A673 (cell line): Measurements from ENCODE around the gene AOX1. TPM values are rescaled to one million over a fixed set of nuclear protein-coding genes. Genes with fewer than 3 reads are reported as not detected.

Experiments
- BruUV-seq: library from RNA; stranded (reverse); fragments of 400-500 nt; replicated peaks from 2 replicates; lab custom pipeline; 2021; lab: Mats Ljungman, UMichigan
- CTCF ChIA-PET: fragments of 300-600 bp; sonication (Branson Sonifier 250); formaldehyde crosslinking; loops from one replicate; lab custom pipeline; 2022; ENCODE audit warnings: antibody characterized with exemption; lab: Charles Lee
- POLR2A ChIA-PET: fragments of 300-600 bp; sonication (Branson Sonifier 250); formaldehyde crosslinking; loops from one replicate; lab custom pipeline; 2022; ENCODE audit warnings: antibody characterized with exemption; ENCODE audit not compliant: low non-redundant PET; lab: Charles Lee
- DNase-seq: peaks from one replicate; pipeline ENCODE4 v3.0.0-alpha.2; 2015; ENCODE audit warnings: low spot score
- H3K27ac ChIP-seq: fragments of 200-600 bp; sonication (generic); 2 replicates; pipeline ENCODE4 v1.5.1; 2016; ENCODE audit warnings: mixed run types, low read depth, mild to moderate bottlenecking, mixed read lengths, antibody characterized with exemption, low read length; ENCODE audit not compliant: poor library complexity, severe bottlenecking
- H3K27me3 ChIP-seq: fragments of 200-600 bp; sonication (generic); replicated peaks from 2 replicates; pipeline ENCODE4 v1.6.1; 2017; ENCODE audit warnings: mixed run types, low read depth, mild to moderate bottlenecking, mixed read lengths, antibody characterized with exemption, low read length; ENCODE audit not compliant: insufficient read depth, poor library complexity
- H3K36me3 ChIP-seq: fragments of 200-600 bp; sonication (generic); 2 replicates; pipeline ENCODE4 v1.6.1; 2016; ENCODE audit warnings: mixed run types, mild to moderate bottlenecking, mixed read lengths, antibody characterized with exemption, low read length; ENCODE audit not compliant: insufficient read depth, poor library complexity, severe bottlenecking
- H3K4me1 ChIP-seq: fragments of 200-600 bp; sonication (generic); 2 replicates; pipeline ENCODE4 v1.6.1; 2017; ENCODE audit warnings: mixed run types, mild to moderate bottlenecking, mixed read lengths, antibody characterized with exemption, low read length; ENCODE audit not compliant: insufficient read depth, poor library complexity, severe bottlenecking
- H3K4me3 ChIP-seq: fragments of 200-600 bp; sonication (generic); 2 replicates; pipeline ENCODE4 v1.5.1; 2016; ENCODE audit warnings: low read depth, mixed run types, mild to moderate bottlenecking, mixed read lengths, low read length; ENCODE audit not compliant: poor library complexity, severe bottlenecking
- H3K9me3 ChIP-seq: fragments of 200-600 bp; sonication (generic); 2 replicates; pipeline ENCODE4 v1.6.1; 2016; ENCODE audit warnings: mixed run types, low read depth, mild to moderate bottlenecking, mixed read lengths, antibody characterized with exemption, low read length; ENCODE audit not compliant: poor library complexity, severe bottlenecking
- EZH2 ChIP-seq: fragments of 200-600 bp; sonication (generic); IDR thresholded peaks from 2 replicates; pipeline ENCODE4 v1.6.1; 2017; ENCODE audit warnings: borderline replicate concordance, low read depth, mild to moderate bottlenecking, mixed read lengths, antibody characterized with exemption, low read length; ENCODE audit not compliant: poor library complexity, severe bottlenecking
- intact Hi-C: fragments of 100-400 bp; cut with micrococcal nuclease; formaldehyde crosslinking; loops from one replicate; pipeline ENCODE4 v1.10.0; 2022; ENCODE audit not compliant: unreplicated experiment
- total RNA-seq: library from RNA; stranded (reverse); gene quantifications from 2 replicates; pipeline ENCODE4 v1.2.3, GENCODE V29; 2021
- TF ChIP-seq, protein P1 (sequence below): fragments of 300-800, 200-600 bp; sonication (generic); conservative IDR thresholded peaks from 2 replicates; pipeline ENCODE4 v1.5.1; 2017; ENCODE audit warnings: low read depth, mild to moderate bottlenecking, antibody characterized with exemption, low read length, moderate library complexity, mixed read lengths

AOX1 gene
- total RNA-seq, 1 experiment from 2014 or later: 3.1 TPM

DNA sequence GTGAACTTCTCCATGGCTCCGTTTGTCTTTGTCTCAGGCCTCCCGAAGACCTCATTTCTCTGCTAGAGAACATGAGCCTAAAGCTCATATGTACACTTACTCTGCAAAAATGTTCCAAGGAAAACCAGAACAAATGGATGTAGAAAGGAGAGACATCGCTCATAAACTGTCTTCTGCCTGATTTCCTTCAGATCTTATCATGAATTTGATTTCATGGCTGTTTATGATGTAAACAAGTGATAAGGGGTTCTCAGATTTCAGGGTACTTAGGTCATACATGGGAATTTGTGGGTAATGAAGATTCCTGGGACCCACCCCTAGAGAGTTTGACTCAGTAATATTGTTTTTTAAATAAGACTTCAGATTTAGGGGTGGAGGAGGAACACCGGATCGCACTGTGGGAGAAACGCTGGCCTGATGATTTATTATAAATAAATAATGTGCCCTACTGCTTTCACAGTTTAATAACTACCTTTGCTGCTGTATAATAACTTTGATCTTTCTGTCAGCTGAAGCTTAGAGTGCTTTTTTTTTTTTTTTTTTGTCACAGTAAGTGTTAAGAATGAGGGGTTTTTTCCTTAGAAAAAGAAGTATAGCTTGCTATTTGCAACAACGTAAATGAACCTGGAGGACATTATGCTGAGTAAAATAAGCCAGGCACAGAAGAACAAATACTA lies 14.9 kb downstream of the AOX1 start:
- Histone ChIP-seq H3K4me1 (no peaks in the 10 kb centered on the region), H3K36me3 (no peaks in the 10 kb centered on the region), H3K27me3 (no peaks in the 10 kb centered on the region), H3K27ac (no peak overlapping the region), H3K4me3 (no peak overlapping the region), H3K9me3 (no peaks in the 10 kb centered on the region)
- intact Hi-C loops: no loop called here
- TF ChIP-seq, protein P1, sequence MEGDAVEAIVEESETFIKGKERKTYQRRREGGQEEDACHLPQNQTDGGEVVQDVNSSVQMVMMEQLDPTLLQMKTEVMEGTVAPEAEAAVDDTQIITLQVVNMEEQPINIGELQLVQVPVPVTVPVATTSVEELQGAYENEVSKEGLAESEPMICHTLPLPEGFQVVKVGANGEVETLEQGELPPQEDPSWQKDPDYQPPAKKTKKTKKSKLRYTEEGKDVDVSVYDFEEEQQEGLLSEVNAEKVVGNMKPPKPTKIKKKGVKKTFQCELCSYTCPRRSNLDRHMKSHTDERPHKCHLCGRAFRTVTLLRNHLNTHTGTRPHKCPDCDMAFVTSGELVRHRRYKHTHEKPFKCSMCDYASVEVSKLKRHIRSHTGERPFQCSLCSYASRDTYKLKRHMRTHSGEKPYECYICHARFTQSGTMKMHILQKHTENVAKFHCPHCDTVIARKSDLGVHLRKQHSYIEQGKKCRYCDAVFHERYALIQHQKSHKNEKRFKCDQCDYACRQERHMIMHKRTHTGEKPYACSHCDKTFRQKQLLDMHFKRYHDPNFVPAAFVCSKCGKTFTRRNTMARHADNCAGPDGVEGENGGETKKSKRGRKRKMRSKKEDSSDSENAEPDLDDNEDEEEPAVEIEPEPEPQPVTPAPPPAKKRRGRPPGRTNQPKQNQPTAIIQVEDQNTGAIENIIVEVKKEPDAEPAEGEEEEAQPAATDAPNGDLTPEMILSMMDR: no peak
- no peak for TF ChIP-seq EZH2
- ChIA-PET CTCF (interaction anchor here (0.6 kb wide), 1 partner anchor 199 kb away, joined by 3 read pairs; no protein-coding TSS in a partner anchor), POLR2A (no interaction called here)
- BruUV-seq: no TSS peak
- no peak for DNase-seq

DNA sequence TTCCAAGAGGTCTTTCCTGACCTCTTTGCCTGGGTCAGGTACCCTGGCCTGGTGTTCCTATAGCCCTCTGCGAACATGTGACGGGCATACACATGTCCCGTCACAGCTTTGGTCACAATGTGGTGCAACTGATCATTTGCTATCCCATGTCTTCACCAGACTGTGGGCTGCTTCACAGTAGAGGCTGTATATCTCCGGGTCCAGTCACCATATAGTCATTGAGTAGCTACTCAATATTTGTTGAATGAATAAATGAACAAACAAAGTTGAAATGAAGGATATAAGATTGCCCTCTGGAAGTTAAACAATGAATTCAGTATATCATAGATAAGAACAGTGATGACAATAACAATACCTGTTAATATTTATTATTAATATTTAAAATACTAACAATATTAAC lies 16.8 kb downstream of the AOX1 start:
- POLR2A ChIA-PET: no interaction called here

DNA sequence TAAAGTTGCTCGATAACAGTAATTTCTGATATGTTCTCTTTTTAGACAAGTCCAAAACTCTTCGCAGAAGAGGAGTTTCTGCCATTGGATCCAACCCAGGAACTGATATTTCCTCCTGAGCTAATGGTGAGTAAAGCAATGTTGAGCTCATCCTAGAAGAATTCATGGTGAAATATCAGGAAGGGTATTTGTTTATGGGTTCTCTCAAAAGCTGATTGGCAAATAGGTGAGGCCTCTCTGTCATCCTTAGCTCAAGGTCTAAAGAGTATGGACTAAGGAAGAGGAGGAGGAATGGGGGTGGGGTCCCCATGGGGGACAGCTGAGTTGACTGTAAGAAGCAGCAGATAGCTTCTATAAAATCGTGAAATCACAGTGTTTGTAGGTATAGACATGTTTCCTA lies 18.2 kb downstream of the AOX1 start:
- POLR2A ChIA-PET: no interaction called here
- no peak overlapping the region for H3K27ac ChIP-seq

More for the DNA sequence above, 16.8 kb downstream of the AOX1 start:
- BruUV-seq: no TSS peak
- CTCF ChIA-PET: no interaction called here
- Histone ChIP-seq H3K27me3 (no peaks in the 10 kb centered on the region), H3K4me3 (no peak overlapping the region), H3K27ac (no peak overlapping the region), H3K9me3 (no peaks in the 10 kb centered on the region), H3K36me3 (no peaks in the 10 kb centered on the region), H3K4me1 (no peaks in the 10 kb centered on the region)
- no peak for DNase-seq
- intact Hi-C loops: no loop called here
- no peak for TF ChIP-seq EZH2
- TF ChIP-seq, protein P1: no peak

More for the DNA sequence above, 18.2 kb downstream of the AOX1 start:
- Histone ChIP-seq H3K9me3 (no peaks in the 10 kb centered on the region), H3K36me3 (no peaks in the 10 kb centered on the region), H3K27me3 (no peaks in the 10 kb centered on the region), H3K4me1 (no peaks in the 10 kb centered on the region), H3K4me3 (no peak overlapping the region)
- CTCF ChIA-PET: no interaction called here
- BruUV-seq: no TSS peak
- TF ChIP-seq, protein P1: no peak
- TF ChIP-seq EZH2: no peak
- no peak for DNase-seq
- intact Hi-C loops: no loop called here
